Right lobe of liver (tissue), 4 donors: ENCODE data around the gene SLC9A5.

Experiments
- POLR2A ChIP-seq: fragments of 450-650 bp; IDR thresholded peaks from one replicate; pipeline ENCODE4 v1.6.1; 2017; ENCODE audit warnings: antibody characterized with exemption, mild to moderate bottlenecking
- TF ChIP-seq, protein P1 (sequence below), 4 donors: fragments of 200-600 bp in 3 of 4; fragments of 450-650 bp in 1 of 4; IDR thresholded peaks; one replicate each; pipeline versions ENCODE4 v1.5.1 to v1.8.0; 2016 to 2022; ENCODE audit warnings: antibody characterized with exemption in 4 of 4, mild to moderate bottlenecking in 2 of 4
- donor health status: DM: no; HTN: no; CAD: no.
- donor health status: DM: no; HTN: no; CAD: no.
- donor health status: DM: no; HTN: yes; CAD: no.

GRCh38 chr16:67286441-67287235, 37.9 kb downstream of the SLC9A5 start:
- no peak for TF ChIP-seq POLR2A
- TF ChIP-seq, protein P1, sequence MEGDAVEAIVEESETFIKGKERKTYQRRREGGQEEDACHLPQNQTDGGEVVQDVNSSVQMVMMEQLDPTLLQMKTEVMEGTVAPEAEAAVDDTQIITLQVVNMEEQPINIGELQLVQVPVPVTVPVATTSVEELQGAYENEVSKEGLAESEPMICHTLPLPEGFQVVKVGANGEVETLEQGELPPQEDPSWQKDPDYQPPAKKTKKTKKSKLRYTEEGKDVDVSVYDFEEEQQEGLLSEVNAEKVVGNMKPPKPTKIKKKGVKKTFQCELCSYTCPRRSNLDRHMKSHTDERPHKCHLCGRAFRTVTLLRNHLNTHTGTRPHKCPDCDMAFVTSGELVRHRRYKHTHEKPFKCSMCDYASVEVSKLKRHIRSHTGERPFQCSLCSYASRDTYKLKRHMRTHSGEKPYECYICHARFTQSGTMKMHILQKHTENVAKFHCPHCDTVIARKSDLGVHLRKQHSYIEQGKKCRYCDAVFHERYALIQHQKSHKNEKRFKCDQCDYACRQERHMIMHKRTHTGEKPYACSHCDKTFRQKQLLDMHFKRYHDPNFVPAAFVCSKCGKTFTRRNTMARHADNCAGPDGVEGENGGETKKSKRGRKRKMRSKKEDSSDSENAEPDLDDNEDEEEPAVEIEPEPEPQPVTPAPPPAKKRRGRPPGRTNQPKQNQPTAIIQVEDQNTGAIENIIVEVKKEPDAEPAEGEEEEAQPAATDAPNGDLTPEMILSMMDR (IDR thresholded peaks at IDR 0.05), result no peak
